Nephron (organoid): ENCODE results near the gene ABAT.
A peak's percentile ranks its signal among the peaks of the same experiment; 100 is the strongest.

Source experiments
- H3K27ac Mint-ChIP-seq, 3 experiments: 2 replicates each; pipeline ENCODE4 v1.8.0; 2020; ENCODE audit warnings: mixed read lengths in 3 of 3, mild to moderate bottlenecking in 2 of 3, moderate library complexity in 1 of 3
- H3K27me3 Mint-ChIP-seq: 2 replicates; pipeline ENCODE4 v1.8.0; 2021; ENCODE audit warnings: low read depth, mild to moderate bottlenecking, moderate library complexity, mixed read lengths
- H3K36me3 Mint-ChIP-seq: 2 replicates; pipeline ENCODE4 v1.8.0; 2020; ENCODE audit warnings: low read depth, mixed read lengths
- H3K4me1 Mint-ChIP-seq: 2 replicates; pipeline ENCODE4 v1.8.0; 2020; ENCODE audit warnings: mixed read lengths
- H3K4me3 Mint-ChIP-seq, 3 experiments: 2 replicates each; pipeline ENCODE4 v1.8.0; 2020; ENCODE audit warnings: mild to moderate bottlenecking in 3 of 3, mixed read lengths in 3 of 3, moderate library complexity in 2 of 3
- H3K9me3 Mint-ChIP-seq: 2 replicates; pipeline ENCODE4 v1.8.0; 2020; ENCODE audit warnings: mixed read lengths
- TF ChIP-seq, protein P1 (sequence below), 3 experiments: fragments of 200-600 bp; sonication (generic); IDR thresholded peaks; one replicate each; pipeline ENCODE4 v1.5.0; 2021; ENCODE audit warnings: antibody characterized with exemption in 3 of 3; ENCODE audit not compliant: unreplicated experiment in 3 of 3

The ABAT gene

DNA sequence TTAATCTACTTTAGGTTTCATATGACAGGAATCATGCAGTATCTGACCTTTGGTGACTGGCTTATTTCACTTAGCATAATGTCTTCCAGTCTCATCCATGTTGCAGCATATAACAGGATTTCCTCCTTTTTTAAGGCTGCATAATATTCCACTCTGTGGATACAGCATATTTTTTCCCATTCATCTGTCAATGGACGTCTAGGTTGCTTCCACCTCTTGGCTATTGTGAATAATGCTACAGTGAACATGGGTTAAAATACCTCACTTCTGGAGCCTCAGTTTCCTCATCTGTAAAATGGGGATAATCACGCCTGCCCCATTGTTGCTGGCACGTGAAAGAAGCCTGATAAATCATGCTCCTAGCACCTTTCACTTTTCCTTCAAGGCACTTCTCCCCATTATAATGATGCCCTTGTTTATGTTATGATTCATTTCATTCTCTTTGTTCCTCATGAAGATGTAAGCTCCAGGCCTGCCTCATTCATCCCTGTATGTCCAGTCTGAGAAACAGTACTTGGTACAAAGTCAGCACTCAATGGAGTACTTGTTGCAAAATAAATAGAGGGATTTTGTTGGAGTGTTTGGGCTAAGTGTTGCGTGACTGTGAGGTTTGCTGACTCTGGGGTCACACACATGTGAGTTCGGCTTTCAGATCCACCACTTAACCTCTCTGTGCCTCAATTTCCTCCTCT lies 59.6 kb downstream of the ABAT start:
- H3K9me3 Mint-ChIP-seq, result peaks cover 5% of the 10 kb centered on the region
- TF ChIP-seq, protein P1, sequence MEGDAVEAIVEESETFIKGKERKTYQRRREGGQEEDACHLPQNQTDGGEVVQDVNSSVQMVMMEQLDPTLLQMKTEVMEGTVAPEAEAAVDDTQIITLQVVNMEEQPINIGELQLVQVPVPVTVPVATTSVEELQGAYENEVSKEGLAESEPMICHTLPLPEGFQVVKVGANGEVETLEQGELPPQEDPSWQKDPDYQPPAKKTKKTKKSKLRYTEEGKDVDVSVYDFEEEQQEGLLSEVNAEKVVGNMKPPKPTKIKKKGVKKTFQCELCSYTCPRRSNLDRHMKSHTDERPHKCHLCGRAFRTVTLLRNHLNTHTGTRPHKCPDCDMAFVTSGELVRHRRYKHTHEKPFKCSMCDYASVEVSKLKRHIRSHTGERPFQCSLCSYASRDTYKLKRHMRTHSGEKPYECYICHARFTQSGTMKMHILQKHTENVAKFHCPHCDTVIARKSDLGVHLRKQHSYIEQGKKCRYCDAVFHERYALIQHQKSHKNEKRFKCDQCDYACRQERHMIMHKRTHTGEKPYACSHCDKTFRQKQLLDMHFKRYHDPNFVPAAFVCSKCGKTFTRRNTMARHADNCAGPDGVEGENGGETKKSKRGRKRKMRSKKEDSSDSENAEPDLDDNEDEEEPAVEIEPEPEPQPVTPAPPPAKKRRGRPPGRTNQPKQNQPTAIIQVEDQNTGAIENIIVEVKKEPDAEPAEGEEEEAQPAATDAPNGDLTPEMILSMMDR (IDR thresholded peaks at IDR 0.05; ENCODE audit: unreplicated experiment in 3 of 3), result no peak
- H3K36me3 Mint-ChIP-seq, result peaks cover 40% of the 10 kb centered on the region
- H3K27me3 Mint-ChIP-seq, result no peaks in the 10 kb centered on the region
- no peaks in the 10 kb centered on the region for H3K4me1 Mint-ChIP-seq
- H3K4me3 Mint-ChIP-seq, result no peak overlapping the region
- H3K27ac Mint-ChIP-seq, result no peak overlapping the region

DNA sequence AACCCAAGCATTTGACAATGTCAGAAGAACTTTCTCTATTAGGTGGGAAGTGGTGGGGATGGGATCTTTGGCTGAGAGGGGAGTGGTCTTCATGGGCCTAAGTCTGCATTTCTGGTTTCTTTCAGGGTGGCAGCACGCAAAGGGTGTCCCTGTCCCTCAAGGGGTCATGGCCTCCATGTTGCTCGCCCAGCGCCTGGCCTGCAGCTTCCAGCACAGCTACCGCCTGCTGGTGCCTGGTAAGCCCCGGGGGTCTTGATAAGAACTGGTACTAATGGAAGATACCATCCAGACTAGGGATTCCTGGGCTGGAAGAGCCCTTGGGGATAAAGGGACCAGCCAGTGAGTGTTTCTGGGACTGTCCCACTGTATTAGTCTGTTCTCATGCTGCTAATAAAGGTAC lies 61.2 kb downstream of the ABAT start:
- peaks cover 5% of the 10 kb centered on the region for H3K9me3 Mint-ChIP-seq
- no peak overlapping the region for H3K27ac Mint-ChIP-seq
- peaks cover 3% of the 10 kb centered on the region for H3K4me1 Mint-ChIP-seq
- TF ChIP-seq, protein P1 (IDR thresholded peaks at IDR 0.05; ENCODE audit: unreplicated experiment in 3 of 3), result no peak
- no peaks in the 10 kb centered on the region for H3K27me3 Mint-ChIP-seq
- no peak overlapping the region for H3K4me3 Mint-ChIP-seq
- peaks cover 50% of the 10 kb centered on the region for H3K36me3 Mint-ChIP-seq

DNA sequence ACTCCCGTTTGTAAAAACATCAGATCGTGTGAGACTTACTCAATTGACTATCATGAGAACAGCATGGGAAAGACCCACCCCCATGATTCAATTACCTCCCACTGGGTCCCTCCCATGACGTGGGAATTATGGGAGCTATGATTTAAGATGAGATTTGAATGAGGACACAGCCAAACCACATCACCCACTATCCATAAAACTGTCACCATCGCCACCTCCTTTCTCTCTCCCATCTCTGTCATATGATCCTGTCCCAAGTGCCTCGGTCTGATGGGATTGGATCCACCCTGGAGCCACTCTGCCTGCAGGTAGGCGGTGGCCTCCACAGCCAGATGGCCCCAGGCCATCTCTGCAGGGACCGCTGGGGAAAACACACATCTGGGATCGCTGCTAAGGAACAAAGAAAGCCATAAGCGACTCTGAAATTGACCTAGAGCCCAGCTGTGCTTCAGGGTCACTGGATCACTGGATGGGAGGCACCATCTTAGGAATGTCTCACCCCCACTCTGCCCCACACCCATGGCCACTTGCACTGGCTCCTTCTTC lies 61.8 kb downstream of the ABAT start:
- Mint-ChIP-seq H3K4me1 (peaks cover 9% of the 10 kb centered on the region), H3K27me3 (no peaks in the 10 kb centered on the region), H3K9me3 (peaks cover 5% of the 10 kb centered on the region), H3K4me3 (no peak overlapping the region), H3K27ac (no peak overlapping the region), H3K36me3 (peaks cover 52% of the 10 kb centered on the region)
- TF ChIP-seq, protein P1 (IDR thresholded peaks at IDR 0.05; ENCODE audit: unreplicated experiment in 3 of 3), result no peak

DNA sequence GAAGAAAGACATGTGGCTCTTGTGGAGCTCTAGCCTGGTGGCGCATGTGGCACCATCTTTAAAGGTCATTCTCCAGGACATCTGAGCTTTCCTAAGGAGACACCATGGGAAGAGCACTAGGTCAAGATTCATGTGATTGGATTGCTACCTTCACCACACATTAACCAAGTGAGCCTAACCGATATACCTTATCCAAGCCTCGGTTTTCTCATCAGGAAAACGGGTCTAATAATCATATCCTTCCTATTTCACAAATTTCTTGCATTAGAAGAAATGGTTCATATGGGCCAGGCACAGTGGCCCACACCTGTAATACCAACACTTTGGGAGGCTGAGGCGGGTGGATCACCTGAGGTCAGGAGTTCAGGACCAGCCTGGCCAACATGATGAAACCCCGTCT lies 64.7 kb downstream of the ABAT start:
- Mint-ChIP-seq H3K9me3 (peaks cover under 1% of the 10 kb centered on the region), H3K27me3 (no peaks in the 10 kb centered on the region), H3K36me3 (peaks cover 45% of the 10 kb centered on the region), H3K4me3 (no peak overlapping the region), H3K4me1 (peaks cover 17% of the 10 kb centered on the region), H3K27ac (no peak overlapping the region)
- TF ChIP-seq, protein P1 (IDR thresholded peaks at IDR 0.05; ENCODE audit: unreplicated experiment in 3 of 3), result no peak

DNA sequence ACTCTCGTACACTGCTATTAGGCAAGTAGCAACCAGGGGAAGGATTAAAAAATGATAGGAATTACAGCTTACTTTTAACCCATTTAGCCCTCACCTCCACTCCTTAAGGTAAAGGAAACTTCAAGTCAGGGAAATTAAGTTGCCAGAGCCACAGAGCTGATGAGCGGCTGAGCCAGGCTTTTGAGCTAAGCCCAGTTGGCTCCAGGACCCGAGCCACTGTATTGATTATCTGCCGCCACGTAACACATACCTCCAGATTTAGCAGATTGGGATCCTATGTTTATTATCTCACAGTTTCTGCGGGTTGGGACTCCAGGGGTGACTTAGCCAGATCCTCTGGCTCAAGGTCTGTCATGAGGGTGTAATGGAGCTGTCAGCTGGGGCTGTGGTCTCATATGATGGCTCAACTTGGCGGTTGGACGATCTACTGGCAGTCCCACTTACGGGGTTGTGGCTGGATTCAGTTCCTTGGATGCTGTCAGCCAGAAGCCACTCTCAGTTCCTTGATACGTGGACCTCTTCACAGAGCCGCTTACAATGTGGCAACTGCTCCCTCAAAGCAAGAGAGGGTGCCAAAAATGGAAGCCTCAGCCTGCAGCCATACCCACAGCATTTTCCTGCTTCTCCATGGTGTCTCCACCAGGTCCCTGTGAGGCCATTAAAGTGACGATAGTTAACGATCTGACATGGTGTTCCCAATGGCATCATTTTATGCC lies 65.7 kb downstream of the ABAT start:
- no peaks in the 10 kb centered on the region for H3K9me3 Mint-ChIP-seq
- H3K36me3 Mint-ChIP-seq, result peaks cover 39% of the 10 kb centered on the region
- TF ChIP-seq, protein P1 (IDR thresholded peaks at IDR 0.05; ENCODE audit: unreplicated experiment in 3 of 3), result no peak
- no peaks in the 10 kb centered on the region for H3K27me3 Mint-ChIP-seq
- H3K4me3 Mint-ChIP-seq, result no peak overlapping the region
- H3K4me1 Mint-ChIP-seq, result peaks cover 17% of the 10 kb centered on the region
- peak overlapping the region in 1 of 3 experiments; percentile 50 for H3K27ac Mint-ChIP-seq
